GM13976 (cell line): ENCODE results near the gene PSMB3.

Source experiments
- DNase-seq: peaks from one replicate; pipeline ENCODE4 v3.0.0; 2012; ENCODE audit warnings: low spot score
- in situ Hi-C: fragments of 300-500 bp; cut with MboI; formaldehyde crosslinking; loops from one replicate; pipeline ENCODE4 v1.12.0; 2022; ENCODE audit warnings: low sequenced_read_pairs, mixed read lengths, inconsistent platforms; ENCODE audit not compliant: unreplicated experiment
- TF ChIP-seq, protein P1 (sequence below): IDR thresholded peaks from 2 replicates; pipeline ENCODE4 v1.5.1; 2012; ENCODE audit warnings: borderline replicate concordance, mild to moderate bottlenecking; ENCODE audit not compliant: insufficient read depth; ENCODE audit errors: extremely low read depth, missing control alignments, control extremely low read depth

Gene PSMB3

DNA sequence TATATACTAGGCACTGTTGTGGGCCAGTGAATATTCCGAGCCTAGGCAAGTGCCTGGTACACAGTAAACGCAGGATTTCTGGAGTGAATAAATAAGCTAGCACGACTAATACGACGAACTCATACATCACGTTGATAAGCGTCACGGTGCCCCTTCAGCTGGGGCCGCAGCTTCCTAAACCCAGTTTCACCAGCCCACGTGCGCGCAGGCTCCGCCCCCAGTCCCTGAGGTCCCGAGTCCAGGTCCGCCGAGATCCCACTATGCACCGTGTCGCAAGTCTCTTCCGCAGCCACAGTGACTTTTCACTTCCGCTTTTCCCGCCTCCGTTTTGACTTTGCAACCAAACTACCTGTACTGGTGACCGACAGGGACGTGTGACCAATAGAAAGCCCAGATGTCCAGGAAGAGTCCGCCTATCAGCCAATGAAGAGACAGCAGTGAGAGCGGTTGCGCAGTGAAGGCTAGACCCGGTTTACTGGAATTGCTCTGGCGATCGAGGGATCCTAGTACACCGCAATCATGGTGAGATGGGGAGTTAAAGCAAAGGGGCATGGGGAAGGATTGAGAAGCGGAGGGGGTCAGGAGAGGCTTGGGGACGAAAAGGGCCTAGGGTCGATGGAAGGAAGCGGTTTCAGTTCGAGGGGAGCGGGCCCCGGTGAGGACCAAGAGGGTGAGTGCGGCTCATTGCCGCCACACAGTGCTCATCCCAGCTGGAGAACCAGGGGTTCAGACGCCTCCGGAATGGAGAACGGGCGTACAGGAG, at the start of gene PSMB3:
Gene PSMB3, plus strand, starts transcription at position 434 of the 763 bp plus-strand sequence. Its CDS starts 86 bp downstream, at position 520.
- TF ChIP-seq, protein P1, sequence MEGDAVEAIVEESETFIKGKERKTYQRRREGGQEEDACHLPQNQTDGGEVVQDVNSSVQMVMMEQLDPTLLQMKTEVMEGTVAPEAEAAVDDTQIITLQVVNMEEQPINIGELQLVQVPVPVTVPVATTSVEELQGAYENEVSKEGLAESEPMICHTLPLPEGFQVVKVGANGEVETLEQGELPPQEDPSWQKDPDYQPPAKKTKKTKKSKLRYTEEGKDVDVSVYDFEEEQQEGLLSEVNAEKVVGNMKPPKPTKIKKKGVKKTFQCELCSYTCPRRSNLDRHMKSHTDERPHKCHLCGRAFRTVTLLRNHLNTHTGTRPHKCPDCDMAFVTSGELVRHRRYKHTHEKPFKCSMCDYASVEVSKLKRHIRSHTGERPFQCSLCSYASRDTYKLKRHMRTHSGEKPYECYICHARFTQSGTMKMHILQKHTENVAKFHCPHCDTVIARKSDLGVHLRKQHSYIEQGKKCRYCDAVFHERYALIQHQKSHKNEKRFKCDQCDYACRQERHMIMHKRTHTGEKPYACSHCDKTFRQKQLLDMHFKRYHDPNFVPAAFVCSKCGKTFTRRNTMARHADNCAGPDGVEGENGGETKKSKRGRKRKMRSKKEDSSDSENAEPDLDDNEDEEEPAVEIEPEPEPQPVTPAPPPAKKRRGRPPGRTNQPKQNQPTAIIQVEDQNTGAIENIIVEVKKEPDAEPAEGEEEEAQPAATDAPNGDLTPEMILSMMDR: no peak
- in situ Hi-C loops: no loop called here
- DNase-seq: peak; percentile 97

DNA sequence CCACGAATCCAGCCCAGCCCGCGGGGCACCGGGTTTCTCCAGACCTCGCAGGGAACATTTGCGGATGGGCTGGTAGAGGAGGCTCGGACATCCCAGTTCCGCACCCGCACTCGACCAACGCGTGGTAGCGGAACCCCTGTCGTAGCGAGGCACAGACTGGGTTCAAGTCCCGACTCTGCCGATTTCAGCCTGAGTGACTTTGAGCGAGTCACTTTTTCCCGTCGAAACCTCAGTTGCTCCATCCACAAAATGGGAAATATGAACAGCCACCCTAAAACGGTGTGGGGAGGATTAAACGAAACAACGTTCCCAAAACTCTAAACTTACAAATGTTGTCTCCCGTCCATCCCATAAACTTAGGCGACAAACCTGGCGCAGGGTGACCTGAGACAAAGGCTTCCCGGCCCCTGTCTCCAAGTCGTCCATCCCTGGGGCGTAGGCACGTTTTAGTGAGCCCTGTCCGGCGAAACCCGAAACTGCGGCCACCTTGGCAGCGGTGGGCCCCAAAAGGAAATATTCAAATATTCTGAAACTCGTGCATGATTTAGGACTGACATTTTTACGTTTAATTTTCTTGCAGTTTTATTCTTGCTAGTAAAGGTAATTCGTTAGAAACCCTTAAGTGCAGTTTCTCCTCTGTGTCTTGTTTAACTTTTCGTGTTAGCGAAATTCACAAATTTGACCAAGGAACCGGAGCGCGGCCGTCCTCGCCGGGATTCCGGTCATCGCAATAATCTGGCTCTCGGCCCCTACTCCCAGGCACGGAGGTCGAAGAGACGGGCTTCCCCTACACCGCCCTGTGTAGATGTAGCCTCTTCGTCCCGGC, 49.4 kb upstream of the PSMB3 start:
- in situ Hi-C loops: no loop called here
- peak; percentile 31 for DNase-seq

DNA sequence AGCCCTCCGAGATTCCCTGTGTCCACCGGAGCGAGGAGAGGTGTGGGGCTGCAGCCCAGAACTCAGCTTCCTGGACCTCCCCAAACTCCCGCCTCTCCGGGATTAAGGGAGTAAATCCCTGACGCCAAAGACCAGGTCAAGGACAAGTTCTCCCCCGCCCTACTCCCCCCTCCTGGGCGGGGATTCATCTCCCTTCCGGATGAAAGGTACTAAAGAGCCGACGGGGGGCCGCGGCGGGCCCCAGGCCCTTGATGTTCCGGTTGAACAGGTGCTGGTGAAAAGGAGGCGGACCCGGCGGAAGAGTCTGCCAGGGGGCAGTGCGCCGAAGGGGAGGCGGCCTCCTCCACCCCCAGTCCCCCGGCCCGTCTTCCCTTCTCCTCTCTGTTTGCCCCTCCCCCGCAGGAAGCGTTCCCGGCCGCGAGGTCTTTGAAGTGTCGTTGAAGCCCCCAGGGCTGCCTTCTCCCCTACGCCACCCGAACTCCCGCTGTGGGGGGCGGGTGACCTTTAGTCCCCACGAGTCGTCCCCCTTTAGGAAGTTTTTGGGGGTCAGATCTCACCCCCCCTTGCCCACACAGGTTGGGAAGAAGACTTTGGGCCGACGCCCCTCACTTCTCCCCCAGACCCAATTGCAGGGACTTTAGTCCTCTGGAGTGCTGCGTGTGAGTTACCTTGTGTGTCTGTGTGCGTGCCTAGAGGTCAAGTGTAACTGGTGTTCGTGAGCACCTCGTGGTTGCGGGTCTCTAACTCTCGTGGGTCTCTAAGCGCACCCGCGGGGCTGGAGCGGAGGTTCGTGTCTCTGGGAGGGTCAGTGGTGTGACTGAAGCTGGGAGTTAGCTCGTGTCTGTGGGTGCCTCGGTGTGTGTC, 48.6 kb upstream of the PSMB3 start:
- TF ChIP-seq, protein P1: no peak
- DNase-seq: peak; percentile 86
- in situ Hi-C loops: no loop called here

More for the DNA sequence above, 49.4 kb upstream of the PSMB3 start:
- TF ChIP-seq, protein P1: no peak

DNA sequence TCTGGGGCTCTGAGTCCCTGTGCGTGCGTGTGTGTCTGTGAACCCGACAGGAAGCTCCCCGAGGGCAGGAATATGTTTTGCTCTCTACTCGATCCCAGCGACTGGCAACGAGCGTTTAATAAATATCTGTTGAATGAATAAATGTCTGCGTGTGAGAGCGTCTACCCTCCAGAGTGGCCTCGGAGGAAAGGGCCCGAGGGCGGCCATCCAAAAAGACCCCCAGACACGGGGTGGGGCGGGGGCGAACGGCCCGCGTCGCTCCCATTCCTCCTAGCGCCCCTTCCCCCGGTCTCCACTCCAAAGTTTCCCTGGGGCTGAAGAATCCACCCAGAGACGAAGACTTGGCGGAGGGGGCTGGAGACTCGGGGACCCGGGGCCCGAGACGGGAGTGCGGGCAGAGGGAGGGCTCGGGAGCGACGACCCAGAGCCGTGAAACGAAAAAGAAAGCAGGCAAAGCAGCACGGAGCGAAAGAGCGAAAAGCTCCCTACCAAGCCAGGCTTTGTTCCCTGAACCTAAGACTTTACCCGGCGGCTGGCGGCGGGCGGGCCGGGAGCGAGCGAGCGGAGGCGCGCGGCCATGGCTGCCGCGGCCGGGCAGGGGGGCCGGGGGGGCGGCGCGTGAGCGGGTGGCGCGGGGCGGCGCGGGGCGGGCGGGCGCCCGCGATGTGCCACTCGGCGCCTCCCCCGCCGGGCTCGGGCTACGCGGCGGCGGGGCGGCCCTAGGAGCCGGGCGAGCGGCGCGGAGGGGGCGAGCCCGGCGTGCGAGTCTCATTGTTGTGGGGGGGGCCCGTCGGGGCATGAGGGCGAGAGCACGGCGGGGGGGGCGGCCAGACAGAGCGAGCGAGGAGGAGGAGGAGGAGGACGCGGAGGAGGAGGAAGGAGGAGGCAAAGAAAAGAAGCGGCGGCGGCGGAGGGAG, 47.7 kb upstream of the PSMB3 start, which contains the start of gene MLLT6:
Gene MLLT6, plus strand, starts transcription at position 668 of the 917 bp plus-strand sequence. CDS start 360 bp downstream, outside the sequence.
- TF ChIP-seq, protein P1: no peak
- DNase-seq: peak; percentile 79
- in situ Hi-C loops: no loop called here

DNA sequence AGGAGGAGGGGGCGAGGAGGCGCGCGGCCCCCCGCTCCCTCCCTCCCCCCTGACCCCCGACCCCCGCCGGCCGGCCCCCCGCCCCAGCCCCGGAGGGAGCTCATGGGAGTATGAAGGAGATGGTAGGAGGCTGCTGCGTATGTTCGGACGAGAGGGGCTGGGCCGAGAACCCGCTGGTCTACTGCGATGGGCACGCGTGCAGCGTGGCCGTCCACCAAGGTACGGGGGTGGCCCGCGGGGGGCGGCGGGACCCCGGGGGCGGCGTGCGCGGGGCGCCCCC, 47.1 kb upstream of the PSMB3 start:
- TF ChIP-seq, protein P1: no peak
- in situ Hi-C loops: no loop called here
- DNase-seq: peak; percentile 74
